CD4-positive, alpha-beta memory T cell (primary cell): ENCODE results near the gene ATP6AP1. TPM values are rescaled to one million over a fixed set of nuclear protein-coding genes. Genes with fewer than 3 reads are reported as not detected.

Experiments used
- CTCF ChIA-PET: fragments of 350-600 bp; sonication (Branson Sonifier 250); formaldehyde crosslinking; loops from one replicate; lab custom pipeline; 2021; ENCODE audit warnings: inconsistent platforms; ENCODE audit not compliant: partially characterized antibody; lab: Charles Lee
- POLR2A ChIA-PET: fragments of 350-600 bp; sonication (Branson Sonifier 250); formaldehyde crosslinking; loops from one replicate; lab custom pipeline; 2021; ENCODE audit not compliant: partially characterized antibody; lab: Charles Lee
- DNase-seq, 5 donors: peaks; one replicate each; pipeline versions ENCODE4 v3.0.0 to v3.0.0-alpha.2; 2020 to 2022; ENCODE audit warnings: mixed read lengths in 1 of 5
- H3K27ac ChIP-seq: one replicate; pipeline ENCODE4 v1.7.0; 2013; ENCODE audit warnings: low read depth, low read length
- H3K27me3 ChIP-seq: 2 replicates; pipeline ENCODE4 v1.7.0; 2013; ENCODE audit warnings: mild to moderate bottlenecking, low read length, moderate library complexity; ENCODE audit not compliant: insufficient read depth
- H3K36me3 ChIP-seq: 2 replicates; pipeline ENCODE4 v1.7.0; 2013; ENCODE audit warnings: mild to moderate bottlenecking, low read length, moderate library complexity; ENCODE audit not compliant: insufficient read depth
- H3K4me1 ChIP-seq: 2 replicates; pipeline ENCODE4 v1.7.0; 2013; ENCODE audit warnings: mild to moderate bottlenecking, low read length, moderate library complexity; ENCODE audit not compliant: insufficient read depth
- H3K4me3 ChIP-seq, 2 donors: one replicate each; pipeline ENCODE4 v1.7.0; 2013; ENCODE audit warnings: low read length in 2 of 2, mild to moderate bottlenecking in 1 of 2
- H3K9me3 ChIP-seq, 2 donors: one replicate each; pipeline ENCODE4 v1.7.0; 2013; ENCODE audit warnings: low read length in 2 of 2, control low read depth in 1 of 2; ENCODE audit not compliant: control insufficient read depth in 1 of 2
- H3K27ac Mint-ChIP-seq, 7 donors: one replicate each; pipeline ENCODE4 v1.8.0; 2020 to 2021; ENCODE audit warnings: mixed read lengths in 7 of 7, mild to moderate bottlenecking in 6 of 7, inconsistent platforms in 3 of 7, moderate library complexity in 3 of 7
- H3K27me3 Mint-ChIP-seq, 2 donors: one replicate each; pipeline ENCODE4 v1.8.0; 2020 to 2021; ENCODE audit warnings: mixed read lengths in 2 of 2
- H3K36me3 Mint-ChIP-seq, 2 donors: one replicate each; pipeline ENCODE4 v1.8.0; 2020 to 2021; ENCODE audit warnings: mixed read lengths in 2 of 2, inconsistent platforms in 1 of 2, mild to moderate bottlenecking in 1 of 2
- H3K4me1 Mint-ChIP-seq, 4 donors: one replicate each; pipeline ENCODE4 v1.8.0; 2020 to 2021; ENCODE audit warnings: mixed read lengths in 4 of 4, mild to moderate bottlenecking in 1 of 4
- H3K4me3 Mint-ChIP-seq, 8 donors: one replicate each; pipeline ENCODE4 v1.8.0; 2020 to 2021; ENCODE audit warnings: mixed read lengths in 8 of 8, mild to moderate bottlenecking in 7 of 8, moderate library complexity in 6 of 8, inconsistent platforms in 3 of 8
- H3K9me3 Mint-ChIP-seq, 8 donors: one replicate each; pipeline ENCODE4 v1.8.0; 2020 to 2021; ENCODE audit warnings: mixed read lengths in 8 of 8, mild to moderate bottlenecking in 5 of 8, inconsistent platforms in 3 of 8, moderate library complexity in 1 of 8
- intact Hi-C: fragments of 100-400 bp; cut with micrococcal nuclease; formaldehyde crosslinking; loops from one replicate; pipeline ENCODE4 v1.15.1; 2023
- polyA plus RNA-seq, 2 donors: library from polyadenylated mRNA; unstranded; fragments of 300-500 nt; fragmentation: Illumina TruSeq; gene quantifications; one replicate each; pipeline ENCODE4 v1.2.3, GENCODE V29; 2021
- total RNA-seq, 2 experiments: library from RNA; stranded (reverse); gene quantifications; one replicate each; pipeline ENCODE4 v1.2.3, GENCODE V29; 2021

ATP6AP1 gene
- total and polyA plus RNA-seq, 4 experiments from 2014 or later = 60.4 to 149 (median 88.4) TPM

- Histone ChIP-seq H3K27me3 (no peaks in the 10 kb centered on the region), H3K4me3 (no peak overlapping the region), H3K36me3 (peaks cover 3% of the 10 kb centered on the region), H3K9me3 (no peaks in the 10 kb centered on the region), H3K4me1 (peaks cover 9% of the 10 kb centered on the region), H3K27ac (no peak overlapping the region)
- no peak overlapping the region for H3K27ac Mint-ChIP-seq
- H3K36me3 Mint-ChIP-seq = peaks cover 0 to 20% of the 10 kb centered on the region in 2 donors
- H3K4me1 Mint-ChIP-seq = peaks cover 3 to 15% (median 4%) of the 10 kb centered on the region in 4 donors
- H3K9me3 Mint-ChIP-seq = peaks cover 0 to 1% (median 0%) of the 10 kb centered on the region in 8 donors
- H3K27me3 Mint-ChIP-seq = no peaks in the 10 kb centered on the region
- DNase-seq = no peak
- ChIA-PET CTCF (interaction anchor here (0.7 kb wide), 1 partner anchor 65 kb away, joined by 3 read pairs; no protein-coding TSS in a partner anchor), POLR2A (interaction anchor here (0.9 kb wide), 2 partner anchors 22 to 64 kb away, joined by 3 to 4 read pairs; partner anchors contain the start of gene RPL10)
- no peak overlapping the region for H3K4me3 Mint-ChIP-seq
- intact Hi-C loops = no loop called here
Measured at GRCh38 chrX:154462396-154462795, 33.9 kb downstream of the ATP6AP1 start.

- H3K27me3 Mint-ChIP-seq = no peaks in the 10 kb centered on the region
- H3K4me3 Mint-ChIP-seq = no peak overlapping the region
- Histone ChIP-seq H3K27ac (no peak overlapping the region), H3K27me3 (no peaks in the 10 kb centered on the region), H3K4me3 (no peak overlapping the region), H3K9me3 (no peaks in the 10 kb centered on the region), H3K36me3 (peaks cover 3% of the 10 kb centered on the region), H3K4me1 (peaks cover 9% of the 10 kb centered on the region)
- no peaks in the 10 kb centered on the region for H3K9me3 Mint-ChIP-seq
- H3K4me1 Mint-ChIP-seq = peaks cover 0 to 14% (median 4%) of the 10 kb centered on the region in 4 donors
- H3K36me3 Mint-ChIP-seq = peaks cover 0 to 20% of the 10 kb centered on the region in 2 donors
- ChIA-PET POLR2A (interaction anchor here (1.1 kb wide), 1 partner anchor 64 kb away, joined by 3 read pairs; no protein-coding TSS in a partner anchor), CTCF (no interaction called here)
- DNase-seq = no peak
- intact Hi-C loops = no loop called here
- no peak overlapping the region for H3K27ac Mint-ChIP-seq
Measured at GRCh38 chrX:154463611-154464220, 35.2 kb downstream of the ATP6AP1 start.

DNA sequence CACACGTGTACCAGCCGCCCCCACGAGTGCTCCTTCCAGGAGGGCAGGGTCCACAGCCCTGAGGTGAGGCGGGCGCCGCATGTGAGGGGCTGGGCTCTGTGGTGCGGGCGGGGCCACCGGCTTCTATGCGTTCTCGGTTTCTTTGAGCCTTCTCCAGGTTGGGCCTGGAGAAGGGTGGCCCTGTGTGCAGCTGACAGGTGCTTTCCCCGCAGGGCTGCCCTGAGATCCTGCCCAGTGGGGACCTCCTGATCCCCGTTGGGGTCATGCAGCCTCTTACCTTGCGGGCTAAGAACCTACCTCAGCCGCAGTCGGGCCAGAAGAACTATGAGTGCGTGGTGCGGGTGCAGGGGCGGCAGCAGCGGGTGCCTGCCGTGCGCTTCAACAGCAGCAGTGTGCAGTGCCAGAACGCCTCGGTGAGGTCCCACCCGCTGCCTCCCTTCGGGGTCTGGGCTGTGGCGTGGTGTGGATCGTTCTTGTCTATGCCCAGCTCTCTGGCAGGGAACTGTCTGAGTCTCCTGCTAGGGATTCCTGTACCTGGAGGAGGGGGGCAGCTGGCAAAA lies 36.4 kb downstream of the ATP6AP1 start:
- CTCF ChIA-PET = no interaction called here
- no peak overlapping the region for H3K4me3 Mint-ChIP-seq
- POLR2A ChIA-PET = no interaction called here

GRCh38 chrX:154465601-154466000 lies 37.1 kb downstream of the ATP6AP1 start:
- Histone ChIP-seq H3K27me3 (no peaks in the 10 kb centered on the region), H3K36me3 (peaks cover 3% of the 10 kb centered on the region), H3K9me3 (no peaks in the 10 kb centered on the region), H3K4me3 (no peak overlapping the region), H3K27ac (no peak overlapping the region), H3K4me1 (no peaks in the 10 kb centered on the region)
- Mint-ChIP-seq H3K27me3 (no peaks in the 10 kb centered on the region), H3K27ac (no peak overlapping the region), H3K9me3 (no peaks in the 10 kb centered on the region), H3K4me1 (peaks cover 0 to 3% (median under 1%) of the 10 kb centered on the region in 4 donors), H3K36me3 (peaks cover 0 to 19% of the 10 kb centered on the region in 2 donors), H3K4me3 (no peak overlapping the region)
- intact Hi-C loops = no loop called here
- DNase-seq = no peak
- POLR2A ChIA-PET = interaction anchor here (1.7 kb wide), 1 partner anchor 51 kb away, joined by 6 read pairs; the partner anchor contains the start of gene FAM3A
- CTCF ChIA-PET = no interaction called here

More for the DNA sequence above, 36.4 kb downstream of the ATP6AP1 start:
- Mint-ChIP-seq H3K27me3 (no peaks in the 10 kb centered on the region), H3K4me1 (peaks cover 0 to 9% (median 2%) of the 10 kb centered on the region in 4 donors), H3K9me3 (no peaks in the 10 kb centered on the region), H3K27ac (no peak overlapping the region), H3K36me3 (peaks cover 0 to 18% of the 10 kb centered on the region in 2 donors)
- peaks cover 1% of the 10 kb centered on the region for H3K4me1 ChIP-seq
- H3K36me3 ChIP-seq = peaks cover 3% of the 10 kb centered on the region
- H3K27me3 ChIP-seq = no peaks in the 10 kb centered on the region
- no peaks in the 10 kb centered on the region for H3K9me3 ChIP-seq
- no peak for DNase-seq
- no peak overlapping the region for H3K4me3 ChIP-seq
- intact Hi-C loops = no loop called here
- no peak overlapping the region for H3K27ac ChIP-seq

GRCh38 chrX:154466036-154466435 lies 37.6 kb downstream of the ATP6AP1 start:
- Mint-ChIP-seq H3K4me3 (no peak overlapping the region), H3K36me3 (peaks cover 0 to 21% of the 10 kb centered on the region in 2 donors), H3K27ac (peak overlapping the region in 1 of 7 donors; percentile 73), H3K4me1 (peaks cover 0 to 3% (median 0%) of the 10 kb centered on the region in 4 donors), H3K9me3 (no peaks in the 10 kb centered on the region), H3K27me3 (no peaks in the 10 kb centered on the region)
- no peaks in the 10 kb centered on the region for H3K27me3 ChIP-seq
- intact Hi-C loops = no loop called here
- no peak overlapping the region for H3K27ac ChIP-seq
- peaks cover 3% of the 10 kb centered on the region for H3K36me3 ChIP-seq
- H3K4me3 ChIP-seq = no peak overlapping the region
- ChIA-PET POLR2A (interaction anchor here (0.9 to 1.7 kb wide), 3 partner anchors 11 to 50 kb away, joined by 3 to 6 read pairs (median 3); partner anchors contain the start of gene FAM3A), CTCF (no interaction called here)
- DNase-seq = no peak
- H3K9me3 ChIP-seq = no peaks in the 10 kb centered on the region
- H3K4me1 ChIP-seq = no peaks in the 10 kb centered on the region

- no peaks in the 10 kb centered on the region for H3K27me3 ChIP-seq
- Mint-ChIP-seq H3K36me3 (peaks cover 0 to 14% of the 10 kb centered on the region in 2 donors), H3K9me3 (no peaks in the 10 kb centered on the region), H3K27ac (no peak overlapping the region), H3K27me3 (no peaks in the 10 kb centered on the region), H3K4me3 (no peak overlapping the region), H3K4me1 (peaks cover 0 to 3% (median 0%) of the 10 kb centered on the region in 4 donors)
- CTCF ChIA-PET = no interaction called here
- no peak for DNase-seq
- POLR2A ChIA-PET = interaction anchor here (0.9 to 1.7 kb wide), 3 partner anchors 10 to 49 kb away, joined by 3 to 6 read pairs (median 3); partner anchors contain the start of gene FAM3A
- no peaks in the 10 kb centered on the region for H3K4me1 ChIP-seq
- no peak overlapping the region for H3K4me3 ChIP-seq
- peaks cover 8% of the 10 kb centered on the region for H3K36me3 ChIP-seq
- H3K9me3 ChIP-seq = no peaks in the 10 kb centered on the region
- intact Hi-C loops = no loop called here
- H3K27ac ChIP-seq = no peak overlapping the region
Measured at GRCh38 chrX:154466907-154467306, 38.4 kb downstream of the ATP6AP1 start.

- peaks cover 0 to 15% of the 10 kb centered on the region in 2 donors for H3K36me3 Mint-ChIP-seq
- H3K4me3 ChIP-seq = no peak overlapping the region
- H3K4me1 ChIP-seq = no peaks in the 10 kb centered on the region
- CTCF ChIA-PET = no interaction called here
- peaks cover 8% of the 10 kb centered on the region for H3K36me3 ChIP-seq
- no peaks in the 10 kb centered on the region for H3K9me3 Mint-ChIP-seq
- no peak overlapping the region for H3K27ac Mint-ChIP-seq
- no peaks in the 10 kb centered on the region for H3K27me3 Mint-ChIP-seq
- H3K27ac ChIP-seq = no peak overlapping the region
- no peak overlapping the region for H3K4me3 Mint-ChIP-seq
- intact Hi-C loops = no loop called here
- H3K4me1 Mint-ChIP-seq = peaks cover 0 to 3% (median 0%) of the 10 kb centered on the region in 4 donors
- no peaks in the 10 kb centered on the region for H3K9me3 ChIP-seq
- no peak for DNase-seq
- no peaks in the 10 kb centered on the region for H3K27me3 ChIP-seq
- POLR2A ChIA-PET = interaction anchor here (1.7 kb wide), 1 partner anchor 49 kb away, joined by 6 read pairs; the partner anchor contains the start of gene FAM3A
Measured at GRCh38 chrX:154467556-154467955, 39.1 kb downstream of the ATP6AP1 start.
